PC-3 (cell line): ENCODE data around the gene NEK1. TPM values are rescaled to one million over a fixed set of nuclear protein-coding genes. Genes with fewer than 3 reads are reported as not detected.

ENCODE experiments used
- ATAC-seq: fragments of 200-7000 bp; cut with Tn5 transposase; 2 replicates; pipeline ENCODE4 v1.9.1; 2020; ENCODE audit warnings: mild to moderate bottlenecking, moderate library complexity
- BruUV-seq: library from RNA; stranded (reverse); fragments of 400-500 nt; replicated peaks from 2 replicates; lab custom pipeline; 2021; lab: Mats Ljungman, UMichigan
- CTCF ChIA-PET: fragments of 300-600 bp; sonication (Branson Sonifier 250); formaldehyde crosslinking; loops from one replicate; lab custom pipeline; 2022; ENCODE audit warnings: antibody characterized with exemption; lab: Charles Lee
- POLR2A ChIA-PET: fragments of 300-600 bp; sonication (Branson Sonifier 250); formaldehyde crosslinking; loops from one replicate; lab custom pipeline; 2022; ENCODE audit warnings: antibody characterized with exemption; ENCODE audit not compliant: unreplicated experiment; lab: Charles Lee
- DNase-seq: peaks from one replicate; pipeline ENCODE4 v3.0.0-alpha.2; 2015
- H2AFZ ChIP-seq: fragments of 300-600 bp; sonication (generic); 2 replicates; pipeline ENCODE4 v1.6.0; 2016; ENCODE audit warnings: antibody characterized with exemption, low read length
- H3F3A ChIP-seq: fragments of 300-600 bp; sonication (generic); one replicate; pipeline ENCODE4 v1.6.0; 2017; ENCODE audit warnings: antibody characterized with exemption, low read length, control low read depth, mild to moderate bottlenecking; ENCODE audit not compliant: unreplicated experiment
- H3K27ac ChIP-seq: fragments of 300-600 bp; sonication (generic); 2 replicates; pipeline ENCODE4 v1.5.1; 2016; ENCODE audit warnings: mild to moderate bottlenecking, low read length
- H3K27me3 ChIP-seq: fragments of 300-600 bp; sonication (generic); 2 replicates; pipeline ENCODE4 v1.6.1; 2016; ENCODE audit warnings: low read length, mixed read lengths
- H3K36me3 ChIP-seq: fragments of 300-600 bp; sonication (generic); 2 replicates; pipeline ENCODE4 v1.6.1; 2016; ENCODE audit warnings: low read depth, mixed run types, low read length, mixed read lengths
- H3K4me1 ChIP-seq: fragments of 300-600 bp; sonication (generic); 2 replicates; pipeline ENCODE4 v1.5.1; 2016; ENCODE audit warnings: low read length; ENCODE audit not compliant: insufficient read depth
- H3K4me2 ChIP-seq: fragments of 300-600 bp; sonication (generic); 2 replicates; pipeline ENCODE4 v1.6.0; 2016; ENCODE audit warnings: low read length
- H3K4me3 ChIP-seq: fragments of 300-600 bp; sonication (generic); 2 replicates; pipeline ENCODE4 v1.5.1; 2016; ENCODE audit warnings: mild to moderate bottlenecking, low read length, mixed read lengths
- H3K79me2 ChIP-seq: fragments of 300-600 bp; sonication (generic); 2 replicates; pipeline ENCODE4 v1.6.1; 2017; ENCODE audit warnings: low read length, mixed read lengths
- H3K9ac ChIP-seq: fragments of 300-600 bp; sonication (generic); 2 replicates; pipeline ENCODE4 v1.6.0; 2016; ENCODE audit warnings: mild to moderate bottlenecking, low read length
- H3K9me2 ChIP-seq: fragments of 300-600 bp; sonication (generic); replicated peaks from 2 replicates; pipeline ENCODE4 v1.6.1; 2016; ENCODE audit warnings: mixed run types, low read length, mixed read lengths
- H3K9me3 ChIP-seq: fragments of 300-600 bp; sonication (generic); 2 replicates; pipeline ENCODE4 v1.6.1; 2016; ENCODE audit warnings: low read length, mixed read lengths
- H4K20me1 ChIP-seq: fragments of 300-600 bp; sonication (generic); 2 replicates; pipeline ENCODE4 v1.6.1; 2016; ENCODE audit warnings: low read length, mixed read lengths
- CTCF ChIP-seq: fragments of 300-600 bp; sonication (generic); conservative IDR thresholded peaks from 2 replicates; pipeline ENCODE4 v1.5.1; 2017; ENCODE audit warnings: antibody characterized with exemption, low read depth, mild to moderate bottlenecking, low read length
- EZH2 ChIP-seq: fragments of 300-600 bp; sonication (generic); IDR thresholded peaks from one replicate; pipeline ENCODE4 v1.6.1; 2017; ENCODE audit warnings: antibody characterized with exemption, mild to moderate bottlenecking, low read length; ENCODE audit not compliant: unreplicated experiment
- EZH2phosphoT487 ChIP-seq: fragments of 300-600 bp; sonication (generic); IDR thresholded peaks from 2 replicates; pipeline ENCODE4 v1.6.1; 2018; ENCODE audit warnings: mild to moderate bottlenecking, antibody characterized with exemption, low read length, borderline replicate concordance
- intact Hi-C: fragments of 100-400 bp; cut with micrococcal nuclease; formaldehyde crosslinking; loops from 2 replicates; pipeline ENCODE4 v1.9.0; 2023
- total RNA-seq: library from RNA; depleted of rRNA; stranded (reverse); fragments of >200 nt; gene quantifications from 2 replicates; pipeline ENCODE4 v1.2.3, GENCODE V29; 2014

NEK1 gene
- total RNA-seq, 1 experiment from 2014 or later = 4.3 TPM

GRCh38 chr4:169630069-169630468 is 17.7 kb upstream of the NEK1 start:
- H3K79me2 ChIP-seq = peaks cover 30% of the 10 kb centered on the region
- H2AFZ ChIP-seq = no peak overlapping the region
- no TSS peak for BruUV-seq
- DNase-seq (no peak), ATAC-seq (no peak)
- no peak overlapping the region for H3K4me3 ChIP-seq
- no peaks in the 10 kb centered on the region for H4K20me1 ChIP-seq
- no peak overlapping the region for H3K9ac ChIP-seq
- no peak overlapping the region for H3K4me2 ChIP-seq
- intact Hi-C loops = no loop called here
- ChIA-PET CTCF (no interaction called here), POLR2A (no interaction called here)
- H3K27ac ChIP-seq = no peak overlapping the region
- no peak for TF ChIP-seq EZH2
- no peak for TF ChIP-seq CTCF
- no peak for TF ChIP-seq EZH2phosphoT487
- no peaks in the 10 kb centered on the region for H3F3A ChIP-seq
- peaks cover 9% of the 10 kb centered on the region for H3K4me1 ChIP-seq
- H3K36me3 ChIP-seq = no peaks in the 10 kb centered on the region
- no peaks in the 10 kb centered on the region for H3K9me2 ChIP-seq
- H3K27me3 ChIP-seq = no peaks in the 10 kb centered on the region
- H3K9me3 ChIP-seq = no peaks in the 10 kb centered on the region

- Histone ChIP-seq H3K27ac (no peak overlapping the region), H3K4me2 (no peak overlapping the region), H3K9me3 (no peaks in the 10 kb centered on the region), H3K9me2 (no peaks in the 10 kb centered on the region), H4K20me1 (no peaks in the 10 kb centered on the region), H2AFZ (no peak overlapping the region), H3K4me3 (no peak overlapping the region), H3F3A (no peaks in the 10 kb centered on the region), H3K4me1 (no peaks in the 10 kb centered on the region), H3K36me3 (no peaks in the 10 kb centered on the region), H3K79me2 (peaks cover 45% of the 10 kb centered on the region), H3K27me3 (no peaks in the 10 kb centered on the region), H3K9ac (no peak overlapping the region)
- CTCF ChIA-PET = no interaction called here
- POLR2A ChIA-PET = no interaction called here
- ATAC-seq = peak; percentile 51; the same call in 1 of the 2 replicates
- no TSS peak for BruUV-seq
- no peak for DNase-seq
- no peak for TF ChIP-seq CTCF
- no peak for TF ChIP-seq EZH2
- no peak for TF ChIP-seq EZH2phosphoT487
- intact Hi-C loops = loop anchor here (10.0 kb wide), 1 partner anchor 166 kb away; no protein-coding TSS in a partner anchor
These were observed 16.2 kb upstream of the NEK1 start for GRCh38 chr4:169628579-169628978.

GRCh38 chr4:169627307-169627706 is 14.9 kb upstream of the NEK1 start:
- DNase-seq (no peak), ATAC-seq (no peak)
- no peak overlapping the region for H3K9ac ChIP-seq
- intact Hi-C loops = loop anchor here (10.0 kb wide), 1 partner anchor 167 kb away; no protein-coding TSS in a partner anchor
- POLR2A ChIA-PET = no interaction called here
- H3K4me2 ChIP-seq = no peak overlapping the region
- H3K4me1 ChIP-seq = peaks cover 9% of the 10 kb centered on the region
- no peaks in the 10 kb centered on the region for H3K27me3 ChIP-seq
- no peaks in the 10 kb centered on the region for H3F3A ChIP-seq
- TF ChIP-seq EZH2phosphoT487 (no peak), CTCF (no peak), EZH2 (no peak)
- H4K20me1 ChIP-seq = no peaks in the 10 kb centered on the region
- H3K9me3 ChIP-seq = no peaks in the 10 kb centered on the region
- BruUV-seq = no TSS peak
- peaks cover 58% of the 10 kb centered on the region for H3K79me2 ChIP-seq
- no peak overlapping the region for H2AFZ ChIP-seq
- no peak overlapping the region for H3K4me3 ChIP-seq
- H3K9me2 ChIP-seq = no peaks in the 10 kb centered on the region
- no peak overlapping the region for H3K27ac ChIP-seq
- CTCF ChIA-PET = no interaction called here
- no peaks in the 10 kb centered on the region for H3K36me3 ChIP-seq
